ENCODE data around the gene TOP1. TPM values are rescaled to one million over a fixed set of nuclear protein-coding genes. Genes with fewer than 3 reads are reported as not detected.

The TOP1 gene
- total RNA-seq, 4 donors from 2014 or later: 9.4 to 13.6 (median 12.2) TPM

GRCh38 chr20:41018153-41018552 is 10.5 kb upstream of the TOP1 start:
- no peak for ATAC-seq

GRCh38 chr20:41023549-41023948 is 5.1 kb upstream of the TOP1 start:
- no peaks in the 10 kb centered on the region for H3K9me3 ChIP-seq
- H3K36me3 ChIP-seq: no peaks in the 10 kb centered on the region
- ATAC-seq (no peak), DNase-seq (no peak)
- H3K27me3 ChIP-seq: no peaks in the 10 kb centered on the region
- H3K27ac ChIP-seq: no peak overlapping the region
- TF ChIP-seq CTCF (IDR thresholded peaks at IDR 0.05 in 4 of 5, conservative IDR thresholded peaks at IDR 0.05 in 1 of 5) (no peak), POLR2A (IDR thresholded peaks at IDR 0.05) (no peak)
- no peak overlapping the region for H3K4me3 ChIP-seq
- intact Hi-C loops (cut with DNase I; ENCODE audit: low total_unique reads) (loop anchor here (10.0 kb wide), 1 partner anchor 671 kb away; no protein-coding TSS in a partner anchor), in situ Hi-C loops (cut with MboI; ENCODE audit: low sequenced_read_pairs in 4 of 4) (no loop called here)
- H3K4me1 ChIP-seq: peaks cover 4 to 5% of the 10 kb centered on the region in 2 donors

More at GRCh38 chr20:41018153-41018552, 10.5 kb upstream of the TOP1 start:
- Histone ChIP-seq H3K4me1 (no peaks in the 10 kb centered on the region), H3K27ac (no peak overlapping the region), H3K36me3 (no peaks in the 10 kb centered on the region), H3K9me3 (no peaks in the 10 kb centered on the region), H3K27me3 (no peaks in the 10 kb centered on the region), H3K4me3 (no peak overlapping the region)
- in situ Hi-C loops (cut with MboI; ENCODE audit: low sequenced_read_pairs in 4 of 4): no loop called here
- no peak for TF ChIP-seq CTCF (IDR thresholded peaks at IDR 0.05 in 4 of 5, conservative IDR thresholded peaks at IDR 0.05 in 1 of 5)
- DNase-seq: no peak
- intact Hi-C loops (cut with DNase I; ENCODE audit: low total_unique reads): no loop called here

GRCh38 chr20:41027366-41027765 is 1.3 kb upstream of the TOP1 start:
- Histone ChIP-seq H3K36me3 (no peaks in the 10 kb centered on the region), H3K27ac (no peak overlapping the region), H3K9me3 (no peaks in the 10 kb centered on the region), H3K4me3 (no peak overlapping the region), H3K4me1 (peaks cover 29 to 33% of the 10 kb centered on the region in 2 donors), H3K27me3 (no peaks in the 10 kb centered on the region)
- TF ChIP-seq CTCF (IDR thresholded peaks at IDR 0.05 in 4 of 5, conservative IDR thresholded peaks at IDR 0.05 in 1 of 5): no peak
- no peak for ATAC-seq
- in situ Hi-C loops (cut with MboI; ENCODE audit: low sequenced_read_pairs in 4 of 4) (no loop called here), intact Hi-C loops (cut with DNase I; ENCODE audit: low total_unique reads) (loop anchor here (5.0 to 10.0 kb wide), 2 partner anchors 110 to 667 kb away; partner anchors contain the start of gene PLCG1)
- DNase-seq: no peak

- H3K27ac ChIP-seq: peak overlapping the region; percentile 93 to 99 (median 98)
- ATAC-seq (no peak), DNase-seq (no peak)
- peaks cover 35 to 38% of the 10 kb centered on the region in 2 donors for H3K4me1 ChIP-seq
- H3K9me3 ChIP-seq: no peaks in the 10 kb centered on the region
- intact Hi-C loops (cut with DNase I; ENCODE audit: low total_unique reads): loop anchor here (2.0 to 10.0 kb wide), 3 partner anchors 23 to 667 kb away; partner anchors contain the start of gene PLCG1
- H3K36me3 ChIP-seq: no peaks in the 10 kb centered on the region
- in situ Hi-C loops (cut with MboI; ENCODE audit: low sequenced_read_pairs in 4 of 4): no loop called here
- TF ChIP-seq CTCF (IDR thresholded peaks at IDR 0.05 in 4 of 5, conservative IDR thresholded peaks at IDR 0.05 in 1 of 5) (no peak), POLR2A (IDR thresholded peaks at IDR 0.05) (no peak)
- H3K27me3 ChIP-seq: no peaks in the 10 kb centered on the region
- H3K4me3 ChIP-seq: peak overlapping the region; percentile 45 to 99 (median 86)
Observed at GRCh38 chr20:41027872-41028358, 707 bp upstream of the TOP1 start.
